Right cardiac atrium (tissue), 5 donors: Measurements from ENCODE around the gene TFR2. TPM values are rescaled to one million over a fixed set of nuclear protein-coding genes. Genes with fewer than 3 reads are reported as not detected.

Experiments
- ATAC-seq, 2 donors: fragments of 200-7000 bp; cut with Tn5 transposase; one replicate each; pipeline versions ENCODE4 v1.8.0 to v1.9.1; 2020; ENCODE audit warnings: moderate library complexity in 2 of 2, mild to moderate bottlenecking in 1 of 2
- DNase-seq, 3 donors: peaks; one replicate each; pipeline ENCODE4 v3.0.0-alpha.2; 2020
- H3K27ac ChIP-seq: one replicate; pipeline ENCODE4 v1.5.1; 2013; ENCODE audit warnings: mild to moderate bottlenecking, low read length, control low read depth, moderate library complexity
- H3K27me3 ChIP-seq: one replicate; pipeline ENCODE4 v1.6.1; 2013; ENCODE audit not compliant: control insufficient read depth, insufficient read depth
- H3K4me1 ChIP-seq: one replicate; pipeline ENCODE4 v1.6.1; 2013; ENCODE audit warnings: low read length; ENCODE audit not compliant: control insufficient read depth, insufficient read depth
- H3K4me3 ChIP-seq: one replicate; pipeline ENCODE4 v1.5.1; 2013; ENCODE audit warnings: low read length, control low read depth
- H3K9me3 ChIP-seq: one replicate; pipeline ENCODE4 v1.6.1; 2013; ENCODE audit warnings: low read length; ENCODE audit not compliant: control insufficient read depth
- WGBS: extraction: QIAGEN DNeasy Blood & Tissue Kit; methylation state at CpG from one replicate; pipeline ENCODE4 v1.1.7; 2013; 5-methylcytosine and 5-hydroxymethylcytosine counted together
- intact Hi-C, 4 donors: fragments of 100-400 bp; cut with DNase I; formaldehyde crosslinking; loops; one replicate each; pipeline versions ENCODE4 v1.11.0 to v1.14.0; 2022 to 2023
- polyA plus RNA-seq: library from polyadenylated mRNA; stranded (reverse); fragments of 200-250 nt; gene quantifications from one replicate; pipeline ENCODE4 v1.2.3, GENCODE V29; 2013
- total RNA-seq, 4 donors: library from RNA; stranded (reverse); fragmentation: NEBNext Ultra II Directional; extraction: Animal tissue kit (Norgen Biotek cat#: 25700); gene quantifications; one replicate each; pipeline ENCODE4 v1.2.1, GENCODE V29; 2021
- donor health status: healthy with polysubstance abuse.
- donor health status: DM: no; HTN: yes; CAD: no.
- donor health status: DM: no; HTN: no; CAD: no.
- donor health status: DM: no; HTN: yes; CAD: no; lungs with severe emphysema.
- donor health status: DM: yes; HTN: yes; CAD: no.

TFR2 gene
- total and polyA plus RNA-seq, 5 donors = 0.14 to 0.41 (median 0.25) TPM; not detected in 1

DNA sequence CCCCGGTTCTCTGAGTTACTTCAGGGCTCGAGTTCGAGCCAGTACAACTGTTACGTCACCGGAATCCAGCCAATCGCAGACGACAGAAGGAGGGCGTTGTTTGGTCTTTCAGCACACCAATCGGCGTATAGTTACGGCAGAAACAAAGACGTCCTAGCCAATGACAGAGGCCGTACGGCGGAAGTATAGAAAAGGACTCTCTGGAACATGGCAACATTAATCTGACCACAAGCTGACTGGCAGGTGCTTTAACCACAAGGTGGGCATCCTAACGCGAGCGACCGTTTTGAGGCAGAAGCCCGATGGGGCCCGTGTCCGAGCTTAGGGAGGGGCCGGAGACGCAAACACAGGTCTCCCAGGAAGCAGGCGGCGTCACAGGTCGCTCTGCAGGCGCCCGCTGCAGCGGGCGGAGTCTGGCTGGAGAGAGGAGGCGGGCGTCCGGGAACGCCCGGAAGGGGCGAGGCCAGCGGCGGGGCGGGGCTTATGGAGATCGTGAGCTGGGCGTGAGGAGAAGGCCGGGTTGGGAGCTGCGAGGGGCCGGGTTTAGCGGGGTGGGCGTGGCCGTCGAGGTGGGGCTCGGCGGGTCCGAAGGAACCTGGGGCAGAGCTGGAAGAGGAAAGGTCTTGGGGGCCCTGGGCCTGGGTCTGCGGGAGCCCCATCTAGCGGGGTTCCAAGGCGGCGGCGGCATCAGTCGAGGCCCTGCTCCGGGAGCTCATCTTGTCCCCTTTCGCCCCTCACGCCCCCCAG is 29.2 kb downstream of the TFR2 start, which contains the start of gene MOSPD3:
MOSPD3 (plus strand) TSS at position 558 of the 747 bp plus-strand sequence. CDS start 252 bp downstream, outside the sequence.
- H3K9me3 ChIP-seq = no peaks in the 10 kb centered on the region
- ATAC-seq (peak; percentile 98 to 99), DNase-seq (peak; percentile 99)
- H3K4me3 ChIP-seq = peak within 1 kb of the TSS; percentile 87
- H3K4me1 ChIP-seq = peaks cover 3% of the 10 kb centered on the region
- under 1% methylated on average over 61 of the region's 61 CpGs for WGBS
- peak within 1 kb of the TSS; percentile 89 for H3K27ac ChIP-seq
- intact Hi-C loops = loop anchor here in 2 of 4 donors (5.0 to 10.0 kb wide), 2 partner anchors 60 to 63 kb away; partner anchors contain the start of gene GNB2 (in 2 of the 2)
- no peaks in the 10 kb centered on the region for H3K27me3 ChIP-seq

DNA sequence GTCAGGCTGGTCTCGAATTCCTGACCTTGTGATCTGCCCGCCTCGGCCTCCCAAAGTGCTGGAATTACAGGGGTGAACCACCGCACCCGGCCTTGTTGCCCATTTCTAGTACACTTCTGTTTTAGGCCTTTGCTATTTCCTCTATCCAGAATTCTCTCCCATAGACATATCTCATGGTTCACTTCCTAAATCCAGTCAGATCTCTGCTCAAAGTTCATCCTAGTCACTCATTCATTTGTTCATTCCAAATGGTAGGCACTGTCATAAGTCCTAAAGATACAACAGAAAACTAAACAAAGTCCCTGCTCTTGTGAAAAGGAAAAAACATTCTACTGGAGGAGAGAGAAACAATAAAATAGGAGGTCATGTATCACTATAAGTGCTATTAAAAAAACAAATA is 31.4 kb downstream of the TFR2 start:
- no peak overlapping the region for H3K27ac ChIP-seq
- no peak for ATAC-seq
- no peaks in the 10 kb centered on the region for H3K27me3 ChIP-seq
- 94% methylated on average over 5 of the region's 5 CpGs for WGBS
- no peak overlapping the region for H3K4me3 ChIP-seq
- H3K9me3 ChIP-seq = no peaks in the 10 kb centered on the region
- intact Hi-C loops = loop anchor here in 3 of 4 donors (5.0 to 10.0 kb wide), 3 partner anchors 62 to 75 kb away; partner anchors contain the start of gene GNB2 (in 2 of the 3)
- DNase-seq = no peak
- peaks cover 3% of the 10 kb centered on the region for H3K4me1 ChIP-seq

DNA sequence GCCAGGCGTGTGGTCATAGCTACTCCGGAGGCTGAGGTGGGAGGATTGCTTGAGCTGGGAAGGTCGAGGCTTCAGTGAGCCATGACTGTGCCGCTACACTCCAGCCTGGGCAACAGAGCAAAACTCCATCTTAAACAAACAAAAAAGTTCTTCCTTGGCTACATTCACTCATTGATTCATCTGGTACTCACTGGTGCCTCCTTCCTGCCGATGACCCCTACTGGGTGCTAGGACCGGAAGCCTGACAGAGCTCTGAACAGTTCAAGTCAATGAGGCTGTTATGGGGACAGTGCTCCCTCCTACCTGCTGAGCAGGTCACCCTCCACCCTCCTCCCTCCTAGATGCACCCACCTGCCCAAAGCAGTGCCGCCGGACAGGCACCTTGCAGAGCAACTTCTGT is 34.2 kb downstream of the TFR2 start:
- Histone ChIP-seq H3K9me3 (no peaks in the 10 kb centered on the region), H3K4me1 (no peaks in the 10 kb centered on the region), H3K27ac (no peak overlapping the region), H3K27me3 (no peaks in the 10 kb centered on the region), H3K4me3 (no peak overlapping the region)
- intact Hi-C loops = loop anchor here in 1 of 4 donors (10.0 kb wide), 1 partner anchor 78 kb away; no protein-coding TSS in a partner anchor
- DNase-seq (no peak), ATAC-seq (no peak)
- WGBS = 90% methylated on average over 8 of the region's 8 CpGs

DNA sequence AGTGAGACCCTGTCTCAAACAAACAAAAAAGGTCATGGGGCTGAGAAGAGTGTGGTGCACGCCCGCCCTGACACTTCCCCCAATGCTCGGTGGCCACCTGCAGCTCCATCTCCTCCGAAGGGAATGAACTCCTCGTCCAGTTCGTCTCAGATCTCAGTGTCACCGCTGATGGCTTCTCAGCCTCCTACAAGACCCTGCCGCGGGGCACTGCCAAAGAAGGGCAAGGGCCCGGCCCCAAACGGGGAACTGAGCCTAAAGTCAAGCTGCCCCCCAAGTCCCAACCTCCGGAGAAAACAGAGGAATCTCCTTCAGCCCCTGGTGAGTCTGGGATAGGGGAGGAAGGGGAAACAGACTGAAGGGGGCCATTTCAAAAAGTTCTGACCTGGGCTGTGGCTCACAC is 35.0 kb downstream of the TFR2 start:
- 92% methylated on average over 12 of the region's 12 CpGs for WGBS
- H3K27ac ChIP-seq = no peak overlapping the region
- intact Hi-C loops = loop anchor here in 1 of 4 donors (10.0 kb wide), 1 partner anchor 78 kb away; no protein-coding TSS in a partner anchor
- no peak for ATAC-seq
- no peak overlapping the region for H3K4me3 ChIP-seq
- DNase-seq = no peak
- no peaks in the 10 kb centered on the region for H3K9me3 ChIP-seq
- no peaks in the 10 kb centered on the region for H3K27me3 ChIP-seq
- no peaks in the 10 kb centered on the region for H3K4me1 ChIP-seq

DNA sequence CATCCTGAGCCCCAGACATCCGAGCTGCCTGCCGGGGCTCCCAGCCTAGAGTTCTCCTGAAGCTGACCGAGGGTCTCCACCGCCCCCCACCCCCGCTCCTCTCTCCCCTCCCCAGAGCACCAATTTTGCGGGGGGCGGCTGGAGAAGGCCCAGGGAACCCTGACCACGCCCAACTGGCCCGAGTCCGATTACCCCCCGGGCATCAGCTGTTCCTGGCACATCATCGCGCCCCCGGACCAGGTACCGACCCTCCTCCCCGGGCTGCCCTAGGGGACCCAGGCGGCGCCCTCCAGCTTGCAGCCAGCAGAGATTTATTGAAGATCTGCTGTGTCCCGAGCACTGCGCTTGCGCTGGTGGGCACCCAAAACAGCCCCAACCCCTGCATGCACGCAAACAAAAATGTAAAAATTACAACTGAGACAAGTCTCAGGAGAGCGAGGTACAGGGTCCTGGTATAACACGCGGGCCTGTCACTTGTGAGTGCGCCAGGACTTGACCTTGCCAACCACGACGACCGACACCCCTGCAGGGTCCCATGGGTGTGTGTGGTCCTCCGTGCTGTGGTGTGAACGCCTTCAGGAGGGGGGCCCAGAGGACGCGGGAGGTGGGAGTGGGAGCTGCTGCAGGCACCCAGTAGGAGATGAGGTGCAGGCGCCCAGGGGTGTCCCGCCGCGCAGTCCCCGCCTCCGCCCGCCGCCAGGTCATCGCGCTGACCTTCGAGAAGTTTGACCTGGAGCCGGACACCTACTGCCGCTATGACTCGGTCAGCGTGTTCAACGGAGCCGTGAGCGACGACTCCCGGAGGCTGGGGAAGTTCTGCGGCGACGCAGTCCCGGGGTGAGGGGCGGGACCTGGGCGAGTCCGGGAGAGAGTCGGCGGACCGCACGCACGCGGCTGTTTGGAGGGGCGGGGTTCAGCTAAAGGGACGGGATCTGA is 36.1 kb downstream of the TFR2 start:
- no peaks in the 10 kb centered on the region for H3K27me3 ChIP-seq
- intact Hi-C loops = loop anchor here in 1 of 4 donors (10.0 kb wide), 1 partner anchor 80 kb away; no protein-coding TSS in a partner anchor
- DNase-seq (peak in 2 of 3 donors; percentile 79 to 84), ATAC-seq (peak; percentile 8 to 34)
- WGBS = 17% methylated on average over 68 of the region's 68 CpGs
- H3K9me3 ChIP-seq = no peaks in the 10 kb centered on the region
- peak overlapping the region; percentile 89 for H3K4me3 ChIP-seq
- no peak overlapping the region for H3K27ac ChIP-seq
- no peaks in the 10 kb centered on the region for H3K4me1 ChIP-seq

DNA sequence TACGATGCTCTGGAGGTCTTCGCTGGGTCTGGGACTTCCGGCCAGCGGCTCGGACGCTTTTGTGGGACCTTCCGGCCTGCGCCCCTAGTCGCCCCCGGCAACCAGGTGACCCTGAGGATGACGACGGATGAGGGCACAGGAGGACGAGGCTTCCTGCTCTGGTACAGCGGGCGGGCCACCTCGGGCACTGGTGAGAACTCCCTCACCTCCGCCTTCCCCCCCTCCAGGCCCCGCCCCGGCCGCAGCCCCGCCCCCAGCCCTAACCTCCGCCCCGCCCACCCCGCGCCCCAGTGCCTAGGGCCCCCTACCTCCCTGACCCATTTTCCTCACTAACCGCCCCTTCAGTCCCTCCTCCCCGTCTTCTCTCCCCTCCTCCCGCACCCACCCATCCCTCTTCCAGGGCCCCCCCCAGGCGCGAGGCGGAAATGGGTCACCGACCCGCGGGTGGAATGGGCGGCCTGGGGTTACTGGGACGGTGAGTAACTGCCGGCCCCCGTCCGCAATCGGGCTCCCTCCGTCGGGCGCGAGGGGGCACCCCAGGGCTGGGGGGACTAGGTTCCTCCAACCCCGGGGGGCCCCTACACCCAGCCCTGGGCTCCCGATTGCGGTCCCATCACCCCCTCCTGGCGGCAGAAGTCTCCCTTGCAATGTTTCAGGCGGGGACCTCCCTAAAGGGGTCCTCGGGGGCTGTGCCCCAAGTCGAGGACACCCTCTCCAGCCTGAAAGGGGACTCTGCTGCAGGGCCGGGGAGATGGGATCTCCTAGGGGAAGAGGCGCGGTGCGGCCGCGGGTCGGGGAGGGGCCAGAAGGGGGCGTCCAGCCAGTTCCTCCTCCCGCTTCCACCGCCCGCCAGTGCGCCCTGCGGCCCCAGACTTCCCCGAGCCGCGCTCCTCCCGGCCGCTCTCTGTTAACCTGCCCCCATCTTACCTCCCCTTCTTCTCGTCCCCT is 37.0 kb downstream of the TFR2 start:
- WGBS = under 1% methylated on average over 70 of the region's 70 CpGs
- intact Hi-C loops = loop anchor here in 1 of 4 donors (10.0 kb wide), 1 partner anchor 80 kb away; no protein-coding TSS in a partner anchor
- no peaks in the 10 kb centered on the region for H3K27me3 ChIP-seq
- ATAC-seq (peak; percentile 78 to 84), DNase-seq (peak; percentile 80 to 94 (median 93))
- peak overlapping the region; percentile 85 for H3K27ac ChIP-seq
- no peaks in the 10 kb centered on the region for H3K9me3 ChIP-seq
- no peaks in the 10 kb centered on the region for H3K4me1 ChIP-seq
- peak overlapping the region; percentile 89 for H3K4me3 ChIP-seq

DNA sequence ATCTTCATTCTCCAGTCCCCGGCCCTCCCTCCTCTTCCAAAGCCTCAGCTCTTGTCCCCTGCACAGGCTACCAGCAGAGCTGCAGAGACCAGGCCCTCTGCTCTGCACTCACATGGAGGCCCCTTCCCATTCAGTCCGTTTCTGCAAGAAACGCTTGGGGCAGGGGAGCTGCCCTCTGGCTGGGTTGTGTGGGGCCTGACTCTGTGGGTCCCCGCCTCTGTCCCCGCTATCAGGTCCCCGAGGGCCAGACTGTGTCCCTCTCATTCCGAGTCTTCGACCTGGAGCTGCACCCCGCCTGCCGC is 37.7 kb downstream of the TFR2 start:
- ATAC-seq (peak in 1 of 2 donors; percentile 7), DNase-seq (no peak)
- Histone ChIP-seq H3K4me1 (no peaks in the 10 kb centered on the region), H3K9me3 (no peaks in the 10 kb centered on the region), H3K27me3 (no peaks in the 10 kb centered on the region), H3K27ac (peak overlapping the region; percentile 10), H3K4me3 (peak overlapping the region; percentile 89)
- WGBS = 10% methylated on average over 10 of the region's 10 CpGs
- intact Hi-C loops = loop anchor here in 1 of 4 donors (10.0 kb wide), 1 partner anchor 81 kb away; no protein-coding TSS in a partner anchor

DNA sequence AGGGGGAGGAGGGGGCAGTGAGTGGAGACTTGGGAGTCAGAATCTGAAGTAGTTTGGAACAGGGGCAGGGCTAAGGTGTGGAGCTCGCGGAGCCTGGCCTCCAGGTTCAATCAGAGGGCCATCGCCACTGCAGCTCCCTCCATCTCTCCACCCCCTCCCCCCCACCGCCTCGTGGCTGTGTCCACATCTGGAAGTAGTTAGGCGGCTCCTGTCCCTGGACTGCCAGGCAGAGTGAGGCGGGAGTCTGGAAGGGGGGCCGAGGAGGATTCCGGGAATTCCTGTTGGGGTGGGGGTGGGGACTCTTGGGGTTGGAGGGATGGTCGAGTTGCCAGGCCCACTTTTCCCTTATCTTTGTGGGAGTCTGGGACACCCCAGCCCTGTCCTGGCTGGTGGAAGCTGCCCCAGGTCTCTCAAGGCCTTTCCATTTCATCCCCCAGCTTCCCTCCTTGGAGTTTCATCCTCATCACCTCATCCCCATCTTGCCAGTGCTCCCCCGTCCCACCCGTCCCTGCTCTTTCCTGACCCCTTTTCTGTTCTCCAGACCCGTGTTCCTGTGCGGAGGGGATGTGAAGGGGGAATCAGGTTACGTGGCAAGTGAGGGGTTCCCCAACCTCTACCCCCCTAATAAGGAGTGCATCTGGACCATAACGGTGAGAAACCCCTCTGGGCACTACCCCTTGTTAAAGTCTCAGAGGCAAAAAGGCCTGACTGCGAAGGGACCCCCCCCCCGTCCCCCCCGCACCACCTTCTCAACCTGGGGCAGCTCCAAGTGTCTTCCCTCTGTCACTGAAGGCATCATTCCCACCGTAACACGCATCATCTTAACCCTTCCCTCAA is 38.2 kb downstream of the TFR2 start:
- DNase-seq = peak; percentile 79 to 93 (median 89)
- intact Hi-C loops = loop anchor here in 1 of 4 donors (10.0 kb wide), 1 partner anchor 82 kb away; no protein-coding TSS in a partner anchor
- H3K9me3 ChIP-seq = no peaks in the 10 kb centered on the region

DNA sequence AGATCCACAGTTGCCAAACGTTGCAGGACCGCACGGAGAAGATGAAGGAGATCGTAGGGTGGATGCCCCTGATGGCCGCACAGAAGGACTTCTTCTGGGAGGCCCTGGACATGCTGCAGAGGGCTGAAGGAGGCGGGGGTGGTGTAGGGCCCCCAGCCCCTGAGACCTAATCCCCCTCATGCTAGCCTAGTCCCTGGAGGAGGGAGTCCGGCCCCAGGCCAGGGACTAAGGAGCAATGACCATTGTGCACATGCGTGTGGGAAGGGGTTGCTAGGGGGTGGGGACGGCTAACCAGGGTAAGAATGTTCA is 40.7 kb downstream of the TFR2 start:
- Histone ChIP-seq H3K27me3 (no peaks in the 10 kb centered on the region), H3K9me3 (no peaks in the 10 kb centered on the region), H3K4me1 (no peaks in the 10 kb centered on the region), H3K27ac (no peak overlapping the region), H3K4me3 (no peak overlapping the region)
- ATAC-seq (no peak), DNase-seq (peak in 1 of 3 donors; percentile 52)
- intact Hi-C loops = loop anchor here in 1 of 4 donors (10.0 kb wide), 1 partner anchor 84 kb away; no protein-coding TSS in a partner anchor
- WGBS = 74% methylated on average over 9 of the region's 9 CpGs

More for the DNA sequence above, 38.2 kb downstream of the TFR2 start:
- WGBS = 34% methylated on average over 21 of the region's 21 CpGs
- H3K27me3 ChIP-seq = no peaks in the 10 kb centered on the region
- peak overlapping the region; percentile 21 for H3K27ac ChIP-seq
- peak; percentile 45 to 66 for ATAC-seq
- peak overlapping the region; percentile 37 for H3K4me3 ChIP-seq
- H3K4me1 ChIP-seq = no peaks in the 10 kb centered on the region
